Upper lobe of left lung (tissue), 6 donors: ENCODE results near the gene SYK. TPM values are rescaled to one million over a fixed set of nuclear protein-coding genes. Genes with fewer than 3 reads are reported as not detected.
A peak's percentile ranks its signal among the peaks of the same experiment; 100 is the strongest.

Experiments
- ATAC-seq, 2 donors: fragments of 200-7000 bp; cut with Tn5 transposase; one replicate each; pipeline ENCODE4 v1.9.1; 2022; ENCODE audit warnings: mild to moderate bottlenecking in 2 of 2, moderate library complexity in 2 of 2; ENCODE audit not compliant: low FRiP score in 2 of 2
- DNase-seq, 2 donors: peaks; one replicate each; pipeline ENCODE4 v3.0.0-alpha.2; 2019 to 2020
- H3K27ac ChIP-seq, 4 donors: fragments of 200-600 bp; sonication (generic); one replicate each; pipeline ENCODE4 v1.5.1; 2016 to 2019
- H3K27me3 ChIP-seq, 4 donors: fragments of 200-600 bp; sonication (generic); one replicate each; pipeline ENCODE4 v1.5.1; 2017 to 2019
- H3K36me3 ChIP-seq, 4 donors: fragments of 200-600 bp; sonication (generic); one replicate each; pipeline ENCODE4 v1.5.1; 2016 to 2019
- H3K4me1 ChIP-seq, 4 donors: fragments of 200-600 bp; sonication (generic); one replicate each; pipeline ENCODE4 v1.5.1; 2018 to 2019
- H3K4me3 ChIP-seq, 4 donors: fragments of 200-600 bp; sonication (generic); one replicate each; pipeline ENCODE4 v1.5.1; 2017 to 2019; ENCODE audit warnings: mild to moderate bottlenecking in 2 of 4, moderate library complexity in 1 of 4
- H3K9me3 ChIP-seq, 4 donors: fragments of 200-600 bp; sonication (generic); one replicate each; pipeline ENCODE4 v1.5.1; 2018 to 2019
- CTCF ChIP-seq, 6 experiments: fragments of 450-650 bp in 4 of 6; fragments of 200-600 bp in 2 of 6; sonication (generic) in 2 of 6; IDR thresholded peaks; one replicate each; pipeline ENCODE4 v1.5.1; 2016 to 2019; ENCODE audit warnings: antibody characterized with exemption in 6 of 6
- EP300 ChIP-seq, 4 donors: sonication (generic); formaldehyde crosslinking; IDR thresholded peaks; one replicate each; pipeline ENCODE4 v1.5.1; 2017; ENCODE audit warnings: antibody characterized with exemption in 4 of 4, control low read depth in 2 of 4
- POLR2A ChIP-seq, 4 donors: fragments of 450-650 bp; IDR thresholded peaks; one replicate each; pipeline ENCODE4 v1.5.1; 2016 to 2017; ENCODE audit warnings: antibody characterized with exemption in 4 of 4, mild to moderate bottlenecking in 2 of 4
- POLR2AphosphoS5 ChIP-seq, 2 donors: sonication (generic); formaldehyde crosslinking; IDR thresholded peaks; one replicate each; pipeline ENCODE4 v1.5.1; 2017; ENCODE audit warnings: antibody characterized with exemption in 2 of 2
- WGBS, 2 donors: methylation state at CpG; one replicate each; pipeline ENCODE4 v1.1.5; 2017 to 2018; 5-methylcytosine and 5-hydroxymethylcytosine counted together
- total RNA-seq, 6 donors: library from RNA; depleted of rRNA in 4 of 6; stranded (reverse); fragments of >200 nt in 4 of 6; gene quantifications; one replicate each; pipeline versions ENCODE4 v1.1.0 to v1.2.1, GENCODE V29; 2016 to 2021
- donor health status: DM: no; HTN: no; CAD: no; lungs with moderate emphysema.
- donor health status: DM: no; HTN: yes; CAD: no; lungs with severe emphysema.

The SYK gene
- total RNA-seq, 6 donors from 2014 or later, result 35.3 to 91.6 (median 47.6) TPM

GRCh38 chr9:90803860-90804593 lies 2.4 kb downstream of the SYK start:
- Histone ChIP-seq H3K27ac (peak overlapping the region in 2 of 4 donors; percentile 24 to 61), H3K4me3 (peak overlapping the region in 1 of 4 donors; percentile 61), H3K27me3 (no peaks in the 10 kb centered on the region), H3K4me1 (peaks cover 0 to 22% (median 12%) of the 10 kb centered on the region in 4 donors), H3K36me3 (no peaks in the 10 kb centered on the region), H3K9me3 (no peaks in the 10 kb centered on the region)
- DNase-seq, result no peak
- 33 to 52% methylated on average over 3 of the region's 3 CpGs for WGBS, 2 donors
- TF ChIP-seq EP300 (IDR thresholded peaks at IDR 0.05) (no peak), POLR2AphosphoS5 (IDR thresholded peaks at IDR 0.05) (no peak), CTCF (IDR thresholded peaks at IDR 0.05) (no peak), POLR2A (IDR thresholded peaks at IDR 0.05) (no peak)
- ATAC-seq, result no peak

GRCh38 chr9:90805006-90805996 lies 3.7 kb downstream of the SYK start:
- H3K4me1 ChIP-seq, result peaks cover 0 to 18% (median 11%) of the 10 kb centered on the region in 4 donors
- H3K27ac ChIP-seq, result peak overlapping the region in 1 of 4 donors; percentile 18
- TF ChIP-seq EP300 (IDR thresholded peaks at IDR 0.05) (no peak), POLR2A (IDR thresholded peaks at IDR 0.05) (no peak), CTCF (IDR thresholded peaks at IDR 0.05) (no peak), POLR2AphosphoS5 (IDR thresholded peaks at IDR 0.05) (no peak)
- H3K27me3 ChIP-seq, result no peaks in the 10 kb centered on the region
- ATAC-seq (no peak), DNase-seq (no peak)
- no peaks in the 10 kb centered on the region for H3K9me3 ChIP-seq
- WGBS, 2 donors, result 55 to 57% methylated on average over 6 of the region's 6 CpGs
- no peaks in the 10 kb centered on the region for H3K36me3 ChIP-seq
- H3K4me3 ChIP-seq, result no peak overlapping the region

- no peak for TF ChIP-seq EP300 (IDR thresholded peaks at IDR 0.05)
- no peak for TF ChIP-seq CTCF (IDR thresholded peaks at IDR 0.05)
- TF ChIP-seq POLR2AphosphoS5 (IDR thresholded peaks at IDR 0.05), result no peak
- no peak for TF ChIP-seq POLR2A (IDR thresholded peaks at IDR 0.05)
- no peak overlapping the region for H3K27ac ChIP-seq
- 85 to 95% methylated on average over 3 of the region's 3 CpGs for WGBS, 2 donors
- H3K36me3 ChIP-seq, result no peaks in the 10 kb centered on the region
- H3K9me3 ChIP-seq, result no peaks in the 10 kb centered on the region
- H3K27me3 ChIP-seq, result no peaks in the 10 kb centered on the region
- peaks cover 0 to 12% (median under 1%) of the 10 kb centered on the region in 4 donors for H3K4me1 ChIP-seq
- ATAC-seq (no peak), DNase-seq (no peak)
- no peak overlapping the region for H3K4me3 ChIP-seq
Observed at GRCh38 chr9:90807006-90807405, 5.4 kb downstream of the SYK start.

- Histone ChIP-seq H3K4me3 (no peak overlapping the region), H3K36me3 (no peaks in the 10 kb centered on the region), H3K9me3 (no peaks in the 10 kb centered on the region), H3K27ac (peak overlapping the region; percentile 35 to 62 (median 48)), H3K4me1 (peaks cover 0 to 12% (median 0%) of the 10 kb centered on the region in 4 donors), H3K27me3 (no peaks in the 10 kb centered on the region)
- DNase-seq (no peak), ATAC-seq (peak in 1 of 2 donors; percentile 54)
- TF ChIP-seq EP300 (IDR thresholded peaks at IDR 0.05) (no peak), CTCF (IDR thresholded peaks at IDR 0.05) (no peak), POLR2AphosphoS5 (IDR thresholded peaks at IDR 0.05) (no peak), POLR2A (IDR thresholded peaks at IDR 0.05) (no peak)
- 44 to 67% methylated on average over 6 of the region's 6 CpGs for WGBS, 2 donors
Observed at GRCh38 chr9:90808398-90808797, 6.8 kb downstream of the SYK start.
